Uterus (tissue), 2 donors: ENCODE data around the gene NAV3.

ENCODE experiments used
- POLR2A ChIP-seq, 2 donors: fragments of 450-650 bp; IDR thresholded peaks; one replicate each; pipeline ENCODE4 v1.6.1; 2016; ENCODE audit warnings: antibody characterized with exemption in 2 of 2, mild to moderate bottlenecking in 1 of 2, moderate library complexity in 1 of 2
- TF ChIP-seq, protein P1 (sequence below), 4 experiments: fragments of 200-600 bp in 2 of 4; fragments of 450-650 bp in 2 of 4; sonication (generic) in 2 of 4; IDR thresholded peaks; one replicate each; pipeline ENCODE4 v1.5.1; 2016 to 2019; ENCODE audit warnings: antibody characterized with exemption in 4 of 4, mild to moderate bottlenecking in 2 of 4, moderate library complexity in 1 of 4

DNA sequence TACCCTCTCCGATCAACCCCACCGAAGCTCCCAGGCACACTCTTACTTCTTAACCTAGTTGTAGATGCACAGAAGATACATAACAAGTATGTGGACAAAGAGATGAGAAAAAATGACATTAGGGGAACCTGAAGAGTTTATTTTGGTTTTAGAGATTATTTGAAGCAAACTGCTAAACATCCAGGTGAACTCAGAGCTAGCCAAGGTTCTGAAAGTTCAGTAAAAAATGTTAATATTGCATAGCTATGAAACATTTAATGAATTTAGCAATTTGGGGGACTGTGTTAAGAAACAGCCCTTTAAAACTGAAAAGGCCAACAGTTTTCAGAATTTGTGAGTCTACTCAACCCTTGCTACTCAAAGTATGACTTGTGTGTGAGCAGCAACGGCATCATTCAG, 174.4 kb downstream of the NAV3 start:
- TF ChIP-seq, protein P1, sequence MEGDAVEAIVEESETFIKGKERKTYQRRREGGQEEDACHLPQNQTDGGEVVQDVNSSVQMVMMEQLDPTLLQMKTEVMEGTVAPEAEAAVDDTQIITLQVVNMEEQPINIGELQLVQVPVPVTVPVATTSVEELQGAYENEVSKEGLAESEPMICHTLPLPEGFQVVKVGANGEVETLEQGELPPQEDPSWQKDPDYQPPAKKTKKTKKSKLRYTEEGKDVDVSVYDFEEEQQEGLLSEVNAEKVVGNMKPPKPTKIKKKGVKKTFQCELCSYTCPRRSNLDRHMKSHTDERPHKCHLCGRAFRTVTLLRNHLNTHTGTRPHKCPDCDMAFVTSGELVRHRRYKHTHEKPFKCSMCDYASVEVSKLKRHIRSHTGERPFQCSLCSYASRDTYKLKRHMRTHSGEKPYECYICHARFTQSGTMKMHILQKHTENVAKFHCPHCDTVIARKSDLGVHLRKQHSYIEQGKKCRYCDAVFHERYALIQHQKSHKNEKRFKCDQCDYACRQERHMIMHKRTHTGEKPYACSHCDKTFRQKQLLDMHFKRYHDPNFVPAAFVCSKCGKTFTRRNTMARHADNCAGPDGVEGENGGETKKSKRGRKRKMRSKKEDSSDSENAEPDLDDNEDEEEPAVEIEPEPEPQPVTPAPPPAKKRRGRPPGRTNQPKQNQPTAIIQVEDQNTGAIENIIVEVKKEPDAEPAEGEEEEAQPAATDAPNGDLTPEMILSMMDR (IDR thresholded peaks at IDR 0.05): no peak
- TF ChIP-seq POLR2A (IDR thresholded peaks at IDR 0.05): no peak
